H1 (cell line): ENCODE measurements around the gene BCL2. TPM values are rescaled to one million over a fixed set of nuclear protein-coding genes. Genes with fewer than 3 reads are reported as not detected.

Source experiments
- RBBP5 ChIP-seq: IDR thresholded peaks from 2 replicates; pipeline ENCODE4 v1.7.1; 2012; ENCODE audit warnings: low read depth, mild to moderate bottlenecking, inconsistent platforms, low read length, moderate library complexity, borderline replicate concordance
- RXRA ChIP-seq: IDR thresholded peaks from 2 replicates; pipeline ENCODE4 v1.6.1; 2011; ENCODE audit warnings: low read depth, mild to moderate bottlenecking, low read length, moderate library complexity; ENCODE audit not compliant: insufficient read depth
- polyA plus RNA-seq, 7 experiments: library from polyadenylated mRNA; depleted of rRNA in 3 of 7; stranded (reverse) in 5 of 7; unstranded in 2 of 7; fragments of >200 nt in 5 of 7; fragments of 200-250 nt in 2 of 7; gene quantifications; 1 replicate in 5 of 7; 2 replicates in 1 of 7; 4 replicates in 1 of 7; pipeline versions ENCODE4 v1.2.1 to v1.2.3, GENCODE V29; 2011 to 2013; ENCODE audit warnings: missing spikeins in 2 of 7, mixed read lengths in 2 of 7
- total RNA-seq: library from RNA; stranded (reverse); fragmentation: NEBNext Ultra II Directional; extraction: Animal tissue kit (Norgen Biotek cat#: 25700); gene quantifications from 2 replicates; pipeline ENCODE4 v1.2.1, GENCODE V29; 2021

Gene BCL2
- total and polyA plus RNA-seq, 2 of the 8 experiments (the other 6 are each of a cell fraction or from before 2014, with no cell fraction given), result 0.59 to 4.5 TPM

DNA sequence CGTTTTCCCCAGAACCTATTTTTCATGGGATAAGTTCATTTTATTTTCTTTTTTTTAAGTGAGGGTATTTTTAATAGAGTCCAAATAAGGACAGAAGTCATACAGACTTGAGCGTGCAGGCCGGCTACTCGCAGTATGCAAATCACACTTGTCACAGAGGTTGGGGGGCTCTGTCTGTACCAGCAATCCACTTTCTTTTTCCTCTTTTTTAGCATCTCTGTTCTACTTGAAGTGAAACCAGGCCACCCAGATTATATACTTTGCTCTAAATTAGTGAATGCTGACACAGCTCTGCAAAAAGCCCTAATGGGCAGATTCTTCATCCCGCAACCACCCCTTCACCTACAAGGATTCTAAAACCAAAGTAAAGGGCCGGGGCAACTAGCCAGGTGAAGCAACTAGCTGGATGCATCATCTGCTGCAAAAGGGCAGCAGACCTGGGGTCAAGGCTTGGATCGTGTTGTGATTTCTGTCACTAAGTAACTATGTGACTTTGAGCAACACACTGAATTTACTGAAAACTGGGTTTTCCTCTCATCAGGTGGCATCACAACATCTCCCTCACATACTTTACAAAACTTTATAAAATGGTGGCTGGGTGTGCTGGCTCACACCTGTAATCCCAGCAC is 29.1 kb upstream of the BCL2 start (continued):
- no peak for TF ChIP-seq RXRA
- TF ChIP-seq RBBP5, result no peak
